H54 (cell line): Measurements from ENCODE around the gene PHLDA3.
"Not testable (repeated sequence)": the region's sequence is repeated elsewhere in the genome, so short reads cannot be mapped to it uniquely, and the experiment has no call there.

Experiments used
- DNase-seq: peaks from one replicate; pipeline ENCODE4 v3.0.0; 2011; ENCODE audit warnings: low spot score, mixed read lengths; ENCODE audit not compliant: insufficient read length
- FAIRE-seq: peaks from 3 replicates; lab custom pipeline; 2011; peaks lifted over from hg19 to GRCh38; lab: Jason Lieb, UNC
- POLR2A ChIP-seq: IDR thresholded peaks from 2 replicates; pipeline ENCODE4 v1.6.1; 2011; ENCODE audit warnings: low read depth, mild to moderate bottlenecking, low read length

PHLDA3 gene

GRCh38 chr1:201499795-201500669 is 31.0 kb upstream of the PHLDA3 start:
- DNase-seq = no peak
- no peak for FAIRE-seq
- TF ChIP-seq POLR2A = no peak

- TF ChIP-seq POLR2A = no peak
Observed at GRCh38 chr1:201499191-201499590, 30.2 kb upstream of the PHLDA3 start.

DNA sequence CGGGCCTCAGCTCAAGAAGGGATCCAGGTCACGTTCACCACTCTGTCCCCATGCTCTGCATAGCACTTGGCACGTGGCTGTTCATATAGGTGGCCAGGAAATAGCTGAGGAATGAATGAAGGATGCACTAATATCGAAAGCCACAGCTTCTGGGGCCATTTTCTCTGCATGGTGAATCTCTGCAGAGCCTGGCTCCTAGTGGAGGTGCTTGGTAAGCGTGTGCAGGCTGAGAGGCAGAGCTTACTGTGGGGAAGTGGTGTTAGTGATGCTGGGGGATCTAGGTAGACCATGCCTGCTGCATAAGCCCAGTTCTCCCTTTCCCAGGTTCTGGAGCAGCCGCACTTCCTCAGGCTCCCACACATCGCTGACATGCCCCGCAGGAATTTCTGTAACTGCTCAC is 29.6 kb upstream of the PHLDA3 start:
- FAIRE-seq (no peak), DNase-seq (no peak)
- TF ChIP-seq POLR2A = no peak

More at GRCh38 chr1:201499191-201499590, 30.2 kb upstream of the PHLDA3 start:
- FAIRE-seq (no peak), DNase-seq (no peak)

- DNase-seq (no peak), FAIRE-seq (no peak)
- no peak for TF ChIP-seq POLR2A
Observed at GRCh38 chr1:201497935-201498509, 29.0 kb upstream of the PHLDA3 start.

- DNase-seq = no peak
- no peak for TF ChIP-seq POLR2A
- FAIRE-seq = no peak
Observed at GRCh38 chr1:201496296-201496690, 27.3 kb upstream of the PHLDA3 start.

DNA sequence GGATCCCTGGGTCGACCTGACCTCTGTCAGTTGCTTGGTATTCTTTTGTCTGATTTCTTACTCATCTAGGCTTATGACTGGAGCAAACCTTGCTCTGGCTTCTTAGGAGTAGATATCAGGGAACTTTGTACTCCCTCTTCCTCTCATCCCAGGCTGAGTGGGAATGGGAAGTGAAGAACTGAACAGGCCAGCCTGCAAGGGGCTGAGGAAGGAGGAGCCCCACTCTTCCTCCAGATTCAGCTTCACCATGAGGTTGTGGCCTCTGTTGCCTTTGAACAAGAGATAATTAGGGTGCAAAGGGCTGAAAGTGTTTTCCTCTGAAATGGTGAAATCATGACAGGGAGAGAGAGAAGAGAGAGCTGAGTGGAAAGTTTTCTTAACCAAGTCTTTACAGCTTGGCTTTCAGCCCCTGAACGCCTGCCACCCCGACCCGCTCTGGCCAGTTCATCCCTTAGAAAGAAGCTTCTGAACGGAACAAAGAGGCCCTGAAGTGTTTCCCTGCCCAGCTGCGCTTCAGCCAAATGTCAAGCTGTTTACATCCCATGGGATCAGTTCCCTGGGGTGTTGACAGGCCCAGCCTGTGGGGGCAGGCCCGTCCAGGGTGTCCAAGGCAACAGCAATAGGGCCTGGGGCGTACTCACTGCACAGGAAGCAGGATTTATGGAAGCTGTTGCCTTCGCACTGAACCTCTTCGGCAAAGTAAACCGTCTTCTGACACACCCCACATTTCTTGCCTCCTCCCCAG is 26.7 kb upstream of the PHLDA3 start:
- no peak for FAIRE-seq
- TF ChIP-seq POLR2A = no peak
- DNase-seq = no peak

GRCh38 chr1:201493757-201494617 is 25.0 kb upstream of the PHLDA3 start:
- FAIRE-seq (no peak), DNase-seq (no peak)
- no peak for TF ChIP-seq POLR2A

- not testable (repeated sequence) for FAIRE-seq, DNase-seq
- TF ChIP-seq POLR2A = 0 out of 2 replicates have a peak, but pooled peaks have one; percentile 17
Observed at GRCh38 chr1:201493026-201493656, 24.2 kb upstream of the PHLDA3 start.

DNA sequence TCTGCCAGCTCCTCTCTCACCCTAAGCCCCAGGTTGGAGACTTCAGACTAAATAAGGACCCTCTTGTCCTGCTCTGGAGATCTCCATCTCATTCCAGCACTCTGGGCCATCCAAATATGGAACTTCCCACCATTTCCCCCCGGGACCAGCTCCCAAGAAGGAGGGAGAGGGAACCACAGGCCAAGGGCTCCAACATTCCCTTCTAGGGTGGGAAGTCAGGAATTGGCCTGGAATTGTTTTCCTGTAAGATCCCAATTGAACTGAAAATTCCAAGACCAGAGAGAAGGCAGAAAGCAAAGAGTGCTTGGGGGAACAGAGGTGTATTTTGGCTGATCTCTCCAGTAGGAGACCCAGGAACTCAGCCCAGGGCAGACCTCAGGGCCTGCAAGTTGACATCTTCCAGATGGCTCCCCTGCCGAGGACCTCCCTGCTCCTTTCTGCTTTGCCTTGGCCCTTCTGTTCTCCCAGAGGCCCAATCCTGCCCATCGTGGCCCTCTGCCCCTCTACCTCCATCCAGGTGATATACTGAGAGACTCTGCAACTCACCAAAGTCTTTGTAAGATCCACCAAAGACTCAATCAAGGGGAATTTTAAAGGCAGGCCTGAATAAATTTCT is 23.0 kb upstream of the PHLDA3 start:
- FAIRE-seq (no peak), DNase-seq (no peak)
- TF ChIP-seq POLR2A = no peak

DNA sequence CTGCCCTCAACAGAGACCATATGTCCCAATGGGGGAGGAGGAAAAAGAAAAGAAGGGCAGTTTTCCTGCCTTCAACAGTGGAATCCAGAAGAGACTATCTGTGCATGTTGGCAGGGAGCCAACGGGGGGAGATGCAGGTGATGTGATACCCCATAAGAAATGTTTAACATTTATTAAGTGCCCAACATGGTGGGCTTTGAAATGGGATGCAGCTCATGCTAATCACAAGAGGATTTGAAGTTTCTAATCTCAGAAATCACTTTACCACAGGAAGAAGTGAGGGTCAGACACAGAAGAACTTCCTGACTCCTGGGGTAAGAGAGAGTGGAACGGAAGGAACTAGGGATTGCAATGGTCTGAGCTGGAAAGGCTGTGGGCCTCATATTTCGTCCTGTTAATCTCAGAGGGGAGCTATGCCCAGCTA is 21.7 kb upstream of the PHLDA3 start:
- FAIRE-seq = no peak
- no peak for TF ChIP-seq POLR2A
- DNase-seq = no peak

DNA sequence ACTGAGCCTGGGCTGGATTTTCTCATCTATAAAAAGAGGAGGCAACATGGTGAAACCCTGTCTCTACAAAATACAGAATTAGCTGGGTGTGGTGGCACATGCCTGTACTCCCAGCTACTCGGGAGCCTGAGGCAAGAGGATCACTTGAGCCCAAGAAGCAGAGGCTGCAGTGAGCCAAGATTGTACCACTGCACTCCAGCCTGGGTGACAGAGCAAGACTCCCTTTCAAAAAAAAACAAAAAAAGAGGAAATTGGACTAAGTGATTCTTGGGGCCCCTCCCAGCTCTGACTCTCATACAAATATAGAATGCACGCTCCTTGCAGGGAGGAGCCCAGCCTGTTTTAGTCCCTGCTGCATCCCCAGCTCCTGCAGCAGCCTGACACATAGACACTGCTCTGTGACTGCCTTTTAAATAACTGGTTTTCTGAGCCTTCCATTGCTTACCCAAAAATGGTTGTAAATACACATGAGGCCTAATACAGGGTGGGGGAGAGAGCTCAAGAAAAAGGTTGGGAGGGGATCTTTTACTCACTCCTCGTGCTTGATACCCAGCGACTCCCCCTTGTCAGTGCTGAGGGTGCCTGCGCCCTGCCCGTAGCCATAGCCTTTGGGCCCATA is 20.8 kb upstream of the PHLDA3 start:
- FAIRE-seq = no peak
- TF ChIP-seq POLR2A = no peak
- no peak for DNase-seq

- peak; percentile 93 for DNase-seq
- FAIRE-seq = peak; percentile 23
- TF ChIP-seq POLR2A = no peak
Observed at GRCh38 chr1:201488830-201489589, 20.0 kb upstream of the PHLDA3 start.
